Mesodermal cell (in vitro differentiated cells): ENCODE results near the gene CHERP.
"Not testable (repeated sequence)": the region's sequence is repeated elsewhere in the genome, so short reads cannot be mapped to it uniquely, and the experiment has no call there.

ENCODE experiments used
- H3K27ac ChIP-seq: 2 replicates; pipeline ENCODE4 v1.7.0; 2013; ENCODE audit warnings: mild to moderate bottlenecking, low read depth, low read length, moderate library complexity; ENCODE audit not compliant: severe bottlenecking
- H3K36me3 ChIP-seq: 2 replicates; pipeline ENCODE4 v1.7.1; 2013; ENCODE audit warnings: mild to moderate bottlenecking, low read length, moderate library complexity; ENCODE audit not compliant: control insufficient read depth, insufficient read depth
- H3K4me1 ChIP-seq: one replicate; pipeline ENCODE4 v1.7.1; 2013; ENCODE audit warnings: mild to moderate bottlenecking, low read length; ENCODE audit not compliant: insufficient read depth, control insufficient read depth, poor library complexity, severe bottlenecking
- H3K4me3 ChIP-seq: 2 replicates; pipeline ENCODE4 v1.7.0; 2013; ENCODE audit warnings: low read length, control low read depth, mild to moderate bottlenecking; ENCODE audit not compliant: insufficient read depth, poor library complexity, severe bottlenecking; ENCODE audit errors: extremely low read depth
- H3K9me3 ChIP-seq: 2 replicates; pipeline ENCODE4 v1.7.1; 2013; ENCODE audit warnings: mild to moderate bottlenecking, low read length, moderate library complexity; ENCODE audit not compliant: control insufficient read depth
- WGBS, 2 experiments: methylation state at CpG; one replicate each; pipeline ENCODE4 v1.1.5; 2013; ENCODE audit warnings: missing lambda C conversion rate in 2 of 2; ENCODE audit not compliant: insufficient coverage in 2 of 2; 5-methylcytosine and 5-hydroxymethylcytosine counted together

CHERP gene

GRCh38 chr19:16516381-16516780, 25.9 kb downstream of the CHERP start:
- H3K36me3 ChIP-seq: peaks cover 68% of the 10 kb centered on the region
- no peaks in the 10 kb centered on the region for H3K4me1 ChIP-seq
- H3K27ac ChIP-seq: no peak overlapping the region
- H3K9me3 ChIP-seq: no peaks in the 10 kb centered on the region
- no peak overlapping the region for H3K4me3 ChIP-seq
- WGBS, 2 experiments: 94 to 96% methylated on average over 12 to 14 of the region's 15 CpGs

DNA sequence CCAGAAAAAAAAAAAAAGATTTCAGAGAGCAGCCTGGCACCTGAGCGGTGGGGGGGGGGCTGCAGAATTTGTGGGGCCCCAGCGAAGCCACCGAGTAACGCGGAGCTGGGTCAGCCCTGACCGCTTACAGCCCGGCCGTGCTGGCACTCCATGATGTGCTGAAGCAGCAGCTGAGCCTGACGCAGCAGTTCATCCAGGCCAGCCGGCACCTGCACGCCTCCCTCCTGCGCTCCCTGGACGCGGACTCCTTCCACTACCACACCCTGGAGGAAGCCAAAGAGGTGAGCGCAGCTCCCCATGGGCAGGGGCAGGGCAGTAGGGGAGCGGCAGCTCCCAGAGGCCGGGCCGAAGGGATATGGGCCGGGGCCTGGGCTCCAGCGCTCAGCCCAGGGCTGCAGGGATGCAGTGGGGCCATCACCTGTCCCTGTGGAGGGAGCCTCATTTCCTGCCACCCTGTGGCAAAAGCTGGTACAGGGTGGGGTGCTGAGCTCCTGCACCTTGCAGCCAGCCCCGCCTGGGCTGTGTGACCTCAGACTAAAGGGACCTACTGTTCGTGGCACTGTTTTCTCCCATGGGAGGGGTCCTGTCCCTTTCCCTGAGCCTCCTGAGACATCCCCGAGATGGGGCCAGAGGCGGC, 27.7 kb downstream of the CHERP start:
- Histone ChIP-seq H3K4me1 (no peaks in the 10 kb centered on the region), H3K9me3 (no peaks in the 10 kb centered on the region), H3K36me3 (peaks cover 54% of the 10 kb centered on the region), H3K27ac (no peak overlapping the region), H3K4me3 (no peak overlapping the region)
- 92 to 93% methylated on average over 20 to 21 of the region's 24 CpGs for WGBS, 2 experiments

GRCh38 chr19:16512611-16513010, 29.6 kb downstream of the CHERP start:
- H3K27ac ChIP-seq, H3K4me3 ChIP-seq, H3K4me1 ChIP-seq, H3K9me3 ChIP-seq: not testable (repeated sequence)
- 92 to 97% methylated on average over 7 to 10 of the region's 10 CpGs for WGBS, 2 experiments
- H3K36me3 ChIP-seq: peaks cover 45% of the 10 kb centered on the region

GRCh38 chr19:16509141-16510061, 32.8 kb downstream of the CHERP start:
- H3K9me3 ChIP-seq: no peaks in the 10 kb centered on the region
- H3K4me1 ChIP-seq: no peaks in the 10 kb centered on the region
- H3K36me3 ChIP-seq: peaks cover 44% of the 10 kb centered on the region
- no peak overlapping the region for H3K27ac ChIP-seq
- no peak overlapping the region for H3K4me3 ChIP-seq
- 93 to 96% methylated on average over 26 to 28 of the region's 28 CpGs for WGBS, 2 experiments

DNA sequence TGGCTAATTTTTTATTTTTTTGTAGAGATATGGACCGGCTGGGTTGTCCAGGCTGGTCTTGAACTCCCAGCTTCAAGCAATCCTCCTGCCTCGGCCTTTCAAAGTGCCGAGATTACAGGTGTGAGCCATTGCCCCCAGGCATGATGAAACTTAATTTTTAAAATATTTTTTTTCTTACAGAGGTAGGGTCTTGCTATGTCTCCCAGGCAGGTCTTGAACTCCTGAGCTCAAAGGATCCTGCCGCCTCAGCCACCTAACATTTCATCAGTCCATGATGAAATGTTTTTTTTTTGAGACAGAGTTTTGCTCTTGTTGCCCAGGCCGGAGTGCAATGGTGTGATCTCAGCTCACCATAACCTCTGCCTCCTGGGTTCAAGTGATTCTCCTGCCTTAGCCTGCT, 33.7 kb downstream of the CHERP start:
- H3K27ac ChIP-seq: no peak overlapping the region
- no peak overlapping the region for H3K4me3 ChIP-seq
- 80 to 93% methylated on average over 2 to 3 of the region's 5 CpGs for WGBS, 2 experiments
- no peaks in the 10 kb centered on the region for H3K4me1 ChIP-seq
- H3K36me3 ChIP-seq: peaks cover 51% of the 10 kb centered on the region
- no peaks in the 10 kb centered on the region for H3K9me3 ChIP-seq

GRCh38 chr19:16506961-16507360, 35.3 kb downstream of the CHERP start:
- Histone ChIP-seq H3K4me3 (no peak overlapping the region), H3K36me3 (peaks cover 54% of the 10 kb centered on the region), H3K4me1 (no peaks in the 10 kb centered on the region), H3K27ac (no peak overlapping the region), H3K9me3 (no peaks in the 10 kb centered on the region)
- 96 to 97% methylated on average over 4 to 6 of the region's 6 CpGs for WGBS, 2 experiments

DNA sequence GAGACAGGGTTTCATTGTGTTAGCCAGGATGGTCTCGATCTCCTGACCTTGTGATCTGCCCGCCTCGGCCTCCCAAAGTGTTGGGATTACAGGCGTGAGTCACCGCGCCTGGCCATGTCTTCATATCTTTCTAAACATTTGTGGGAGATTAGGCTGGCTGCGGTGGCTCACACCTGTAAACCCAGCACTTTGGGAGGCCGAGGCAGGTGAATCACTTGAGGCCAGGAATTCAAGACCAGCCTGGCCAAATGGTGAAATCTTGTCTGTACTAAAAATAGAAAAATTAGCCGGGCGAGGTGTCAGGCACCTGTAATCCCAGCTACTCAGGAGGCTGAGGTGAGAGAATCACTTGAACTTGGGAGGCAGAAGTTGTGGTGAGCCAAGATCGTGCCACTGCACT, 36.1 kb downstream of the CHERP start:
- H3K9me3 ChIP-seq, H3K27ac ChIP-seq, H3K4me3 ChIP-seq, H3K4me1 ChIP-seq: not testable (repeated sequence)
- H3K36me3 ChIP-seq: peaks cover 51% of the 10 kb centered on the region
- WGBS, 2 experiments: 91 to 100% methylated on average over 5 to 10 of the region's 11 CpGs

- H3K36me3 ChIP-seq: peaks cover 49% of the 10 kb centered on the region
- H3K9me3 ChIP-seq: no peaks in the 10 kb centered on the region
- H3K4me3 ChIP-seq: no peak overlapping the region
- no peaks in the 10 kb centered on the region for H3K4me1 ChIP-seq
- no peak overlapping the region for H3K27ac ChIP-seq
- WGBS, 2 experiments: 85 to 90% methylated on average over 2 of the region's 3 CpGs
Observed at GRCh38 chr19:16504271-16504670, 38.0 kb downstream of the CHERP start.

GRCh38 chr19:16497837-16498236, 44.4 kb downstream of the CHERP start:
- H3K36me3 ChIP-seq: peaks cover 10% of the 10 kb centered on the region
- 80 to 84% methylated on average over 6 of the region's 6 CpGs for WGBS, 2 experiments
- no peak overlapping the region for H3K4me3 ChIP-seq
- H3K9me3 ChIP-seq: no peaks in the 10 kb centered on the region
- H3K27ac ChIP-seq: no peak overlapping the region
- no peaks in the 10 kb centered on the region for H3K4me1 ChIP-seq

- Histone ChIP-seq H3K4me1 (no peaks in the 10 kb centered on the region), H3K4me3 (peak overlapping the region; percentile 70), H3K27ac (no peak overlapping the region), H3K36me3 (peaks cover 7% of the 10 kb centered on the region), H3K9me3 (no peaks in the 10 kb centered on the region)
- WGBS, 2 experiments: 92% methylated on average over 10 to 11 of the region's 12 CpGs
Observed at GRCh38 chr19:16497042-16497441, 45.2 kb downstream of the CHERP start.

DNA sequence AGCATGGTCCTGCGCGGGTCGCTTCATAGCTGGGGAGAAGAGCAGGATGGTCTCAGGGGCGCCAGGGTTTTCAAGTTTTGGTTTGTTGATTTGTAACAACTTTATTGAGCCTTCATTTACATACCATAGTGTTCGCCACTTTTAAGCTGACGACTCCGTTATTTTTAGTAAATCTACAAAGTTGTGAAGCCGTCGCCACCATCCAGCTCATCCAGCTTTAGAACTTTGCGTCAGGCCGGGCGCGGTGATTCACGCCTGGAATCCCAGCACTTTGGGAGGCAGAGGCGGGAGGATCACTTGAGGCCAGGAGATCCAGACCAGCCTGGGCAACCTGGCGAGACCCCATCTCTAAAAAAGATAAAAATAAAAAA, 45.6 kb downstream of the CHERP start:
- no peaks in the 10 kb centered on the region for H3K9me3 ChIP-seq
- H3K4me3 ChIP-seq: peak overlapping the region; percentile 70
- H3K4me1 ChIP-seq: no peaks in the 10 kb centered on the region
- H3K27ac ChIP-seq: peak overlapping the region; percentile 59
- 53 to 82% methylated on average over 11 to 12 of the region's 16 CpGs for WGBS, 2 experiments
- peaks cover 7% of the 10 kb centered on the region for H3K36me3 ChIP-seq
